ENCODE measurements around the gene EEF1E1.

GRCh38 chr6:8114956-8115355 lies 12.6 kb upstream of the EEF1E1 start:
- TF ChIP-seq CTCF (conservative IDR thresholded peaks at IDR 0.05) (no peak), EZH2 (IDR thresholded peaks at IDR 0.05; ENCODE audit: low read depth) (no peak)

All from PC-9 (cell line).